Measurements from ENCODE around the gene L3MBTL1.

DNA sequence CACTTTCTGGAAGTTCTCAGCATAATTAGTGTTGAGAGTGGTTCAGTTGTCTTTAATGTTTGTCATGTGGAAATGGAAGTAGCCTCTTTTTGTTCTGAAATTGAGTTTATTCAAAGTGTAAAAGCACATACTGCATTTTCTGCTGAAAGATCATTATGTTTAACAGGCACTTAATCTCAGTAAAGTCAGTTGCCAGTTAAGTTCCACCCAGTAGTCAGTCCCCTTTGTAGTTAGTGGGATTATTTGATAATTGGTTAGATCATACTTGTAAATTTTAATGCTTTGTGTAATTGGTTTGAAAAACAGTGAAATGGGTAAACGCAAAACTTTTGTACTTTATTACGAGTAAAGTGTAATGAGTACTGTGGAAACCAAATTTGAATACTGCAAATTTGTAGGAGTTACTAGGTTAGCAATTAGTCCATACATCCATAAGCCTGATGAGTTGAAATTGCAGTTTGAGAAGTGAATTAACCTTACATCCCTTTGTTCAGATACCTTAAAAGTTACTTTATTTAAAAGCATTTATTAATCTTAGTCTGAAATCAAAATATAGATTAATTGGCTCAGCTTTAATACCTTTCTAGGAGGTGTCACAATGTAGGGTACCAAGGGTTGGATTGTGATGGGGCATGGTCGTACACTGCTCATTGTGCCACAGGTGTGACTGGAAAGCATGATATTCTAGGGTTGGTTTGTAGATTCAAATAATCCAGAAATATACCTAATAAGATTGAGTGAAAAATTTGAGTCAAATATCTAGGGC, 45.4 kb upstream of the L3MBTL1 start:
- TF ChIP-seq, protein P1, sequence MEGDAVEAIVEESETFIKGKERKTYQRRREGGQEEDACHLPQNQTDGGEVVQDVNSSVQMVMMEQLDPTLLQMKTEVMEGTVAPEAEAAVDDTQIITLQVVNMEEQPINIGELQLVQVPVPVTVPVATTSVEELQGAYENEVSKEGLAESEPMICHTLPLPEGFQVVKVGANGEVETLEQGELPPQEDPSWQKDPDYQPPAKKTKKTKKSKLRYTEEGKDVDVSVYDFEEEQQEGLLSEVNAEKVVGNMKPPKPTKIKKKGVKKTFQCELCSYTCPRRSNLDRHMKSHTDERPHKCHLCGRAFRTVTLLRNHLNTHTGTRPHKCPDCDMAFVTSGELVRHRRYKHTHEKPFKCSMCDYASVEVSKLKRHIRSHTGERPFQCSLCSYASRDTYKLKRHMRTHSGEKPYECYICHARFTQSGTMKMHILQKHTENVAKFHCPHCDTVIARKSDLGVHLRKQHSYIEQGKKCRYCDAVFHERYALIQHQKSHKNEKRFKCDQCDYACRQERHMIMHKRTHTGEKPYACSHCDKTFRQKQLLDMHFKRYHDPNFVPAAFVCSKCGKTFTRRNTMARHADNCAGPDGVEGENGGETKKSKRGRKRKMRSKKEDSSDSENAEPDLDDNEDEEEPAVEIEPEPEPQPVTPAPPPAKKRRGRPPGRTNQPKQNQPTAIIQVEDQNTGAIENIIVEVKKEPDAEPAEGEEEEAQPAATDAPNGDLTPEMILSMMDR (conservative IDR thresholded peaks at IDR 0.05 in 1 of 2, IDR thresholded peaks at IDR 0.05 in 1 of 2; ENCODE audit: low read depth in 1 of 2, low read length in 2 of 2) = no peak
- no peak for TF ChIP-seq EZH2 (IDR thresholded peaks at IDR 0.05; ENCODE audit: low read length, missing control alignments)

All from fibroblast of lung (primary cell).